ENCODE measurements around the gene GPI.

DNA sequence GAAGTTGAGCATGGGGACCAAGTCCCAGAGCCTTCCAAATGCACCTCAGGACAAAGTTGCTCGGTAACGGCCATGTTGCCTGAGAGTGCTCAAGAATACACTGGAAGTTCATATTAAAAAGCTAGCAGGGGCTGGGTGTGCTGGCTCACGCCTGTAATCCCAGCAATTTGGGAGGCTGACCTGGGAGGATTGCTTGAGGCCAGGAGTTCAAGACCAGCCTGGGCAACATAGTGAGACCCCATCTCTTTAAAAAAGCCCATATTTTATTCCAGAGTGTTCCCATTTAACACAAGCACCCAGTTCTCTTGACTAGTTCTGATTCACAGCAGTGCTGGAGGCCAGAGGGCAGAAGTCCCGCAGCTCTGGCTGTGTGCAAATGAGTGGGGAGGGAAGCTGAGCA is 8.1 kb upstream of the GPI start:
- TF ChIP-seq TAF1 (IDR thresholded peaks at IDR 0.05; ENCODE audit: borderline replicate concordance, insufficient read depth, low read length) (no peak), SIN3A (IDR thresholded peaks at IDR 0.05; ENCODE audit: borderline replicate concordance, insufficient read depth, low read length) (no peak), FOXP2 (optimal IDR thresholded peaks at IDR 0.05; ENCODE audit: borderline replicate concordance, extremely low read depth, extremely low read length, insufficient read depth) (no peak), POLR2AphosphoS5 (IDR thresholded peaks at IDR 0.05; ENCODE audit: low read depth, low read length) (no peak)
- TF ChIP-seq, protein P1, sequence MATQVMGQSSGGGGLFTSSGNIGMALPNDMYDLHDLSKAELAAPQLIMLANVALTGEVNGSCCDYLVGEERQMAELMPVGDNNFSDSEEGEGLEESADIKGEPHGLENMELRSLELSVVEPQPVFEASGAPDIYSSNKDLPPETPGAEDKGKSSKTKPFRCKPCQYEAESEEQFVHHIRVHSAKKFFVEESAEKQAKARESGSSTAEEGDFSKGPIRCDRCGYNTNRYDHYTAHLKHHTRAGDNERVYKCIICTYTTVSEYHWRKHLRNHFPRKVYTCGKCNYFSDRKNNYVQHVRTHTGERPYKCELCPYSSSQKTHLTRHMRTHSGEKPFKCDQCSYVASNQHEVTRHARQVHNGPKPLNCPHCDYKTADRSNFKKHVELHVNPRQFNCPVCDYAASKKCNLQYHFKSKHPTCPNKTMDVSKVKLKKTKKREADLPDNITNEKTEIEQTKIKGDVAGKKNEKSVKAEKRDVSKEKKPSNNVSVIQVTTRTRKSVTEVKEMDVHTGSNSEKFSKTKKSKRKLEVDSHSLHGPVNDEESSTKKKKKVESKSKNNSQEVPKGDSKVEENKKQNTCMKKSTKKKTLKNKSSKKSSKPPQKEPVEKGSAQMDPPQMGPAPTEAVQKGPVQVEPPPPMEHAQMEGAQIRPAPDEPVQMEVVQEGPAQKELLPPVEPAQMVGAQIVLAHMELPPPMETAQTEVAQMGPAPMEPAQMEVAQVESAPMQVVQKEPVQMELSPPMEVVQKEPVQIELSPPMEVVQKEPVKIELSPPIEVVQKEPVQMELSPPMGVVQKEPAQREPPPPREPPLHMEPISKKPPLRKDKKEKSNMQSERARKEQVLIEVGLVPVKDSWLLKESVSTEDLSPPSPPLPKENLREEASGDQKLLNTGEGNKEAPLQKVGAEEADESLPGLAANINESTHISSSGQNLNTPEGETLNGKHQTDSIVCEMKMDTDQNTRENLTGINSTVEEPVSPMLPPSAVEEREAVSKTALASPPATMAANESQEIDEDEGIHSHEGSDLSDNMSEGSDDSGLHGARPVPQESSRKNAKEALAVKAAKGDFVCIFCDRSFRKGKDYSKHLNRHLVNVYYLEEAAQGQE (IDR thresholded peaks at IDR 0.05; ENCODE audit: insufficient read depth in 1 of 2, low read depth in 2 of 2, low read length in 2 of 2): no peak
